Astrocyte (in vitro differentiated cells and primary cell): ENCODE data around the gene MTMR12.

Experiments
- CTCF ChIP-seq: IDR thresholded peaks from 2 replicates; pipeline ENCODE4 v1.5.1; 2011; ENCODE audit warnings: low read depth, mild to moderate bottlenecking, inconsistent platforms, low read length, moderate library complexity; ENCODE audit not compliant: insufficient read depth
- EZH2 ChIP-seq: IDR thresholded peaks from 2 replicates; pipeline ENCODE4 v1.6.1; 2012; ENCODE audit warnings: mild to moderate bottlenecking, low read length, inconsistent platforms; ENCODE audit not compliant: insufficient read depth

GRCh38 chr5:32362527-32362926 lies 49.8 kb upstream of the MTMR12 start:
- no peak for TF ChIP-seq CTCF
- TF ChIP-seq EZH2, result no peak
